GM19438 (cell line): ENCODE results near the gene FXN.

Experiments
- ATAC-seq: cut with Tn5 transposase; IDR thresholded peaks from one replicate; pipeline ENCODE4 v1.9.1; 2021; ENCODE audit warnings: low read depth; ENCODE audit not compliant: unreplicated experiment

FXN gene

DNA sequence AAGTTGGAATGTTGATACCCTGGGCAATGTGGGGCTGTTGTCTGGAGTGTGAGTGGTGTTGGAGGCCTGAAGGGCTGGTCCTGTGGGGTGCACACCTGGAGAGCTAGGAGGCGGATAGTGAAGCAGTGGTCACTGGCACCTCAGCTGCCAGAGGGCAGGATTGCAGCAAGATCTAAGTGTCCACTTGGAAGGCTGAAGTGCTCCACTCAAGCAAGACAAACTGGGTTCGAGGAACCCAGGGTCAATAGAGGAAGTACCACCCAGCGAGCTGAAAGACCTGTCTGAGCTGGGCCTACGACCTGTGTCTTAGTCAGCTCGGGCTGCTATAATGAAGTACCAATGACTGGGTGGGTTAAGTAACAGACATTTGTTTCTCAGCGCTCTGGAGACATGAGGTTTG, 98.9 kb downstream of the FXN start:
- ATAC-seq, result no peak

DNA sequence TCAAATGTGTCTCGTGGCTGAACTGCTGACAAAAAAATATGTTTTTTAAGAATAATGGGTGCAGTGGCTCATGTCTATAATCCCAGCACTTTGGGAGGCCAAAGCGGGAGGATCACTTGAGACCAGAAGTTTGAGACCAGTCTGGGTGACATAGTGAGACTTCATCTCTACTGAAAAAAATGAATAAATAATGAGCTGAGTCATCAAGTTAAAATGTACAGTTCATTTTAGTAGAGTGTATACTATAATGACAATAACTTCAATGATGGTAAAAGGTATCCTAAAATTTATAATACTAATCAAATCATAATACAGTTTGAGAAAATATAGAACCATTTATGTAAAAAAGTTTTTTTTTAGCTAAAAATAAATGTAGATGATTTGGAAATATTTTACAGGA, 100.6 kb downstream of the FXN start:
- ATAC-seq, result no peak

DNA sequence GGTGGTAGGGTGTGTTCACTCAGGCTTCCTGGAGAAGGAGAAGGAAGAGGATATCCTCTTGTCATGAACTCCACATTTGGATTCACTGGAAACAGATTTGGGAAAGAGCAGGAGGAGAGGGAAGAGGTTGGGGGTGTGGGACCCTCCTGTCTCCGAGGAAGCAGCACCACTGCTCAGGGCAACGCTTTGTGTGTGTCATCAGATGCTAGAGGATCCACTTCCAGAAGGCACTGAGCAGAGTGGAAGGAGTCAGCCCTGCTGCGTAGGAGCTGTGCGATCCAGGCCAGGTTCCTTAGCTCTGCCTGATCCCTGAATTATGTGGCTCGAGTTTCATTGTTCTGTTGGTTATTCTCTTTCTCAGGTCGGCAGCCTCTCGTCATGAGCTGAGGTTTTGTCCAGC, 101.2 kb downstream of the FXN start:
- ATAC-seq, result no peak

DNA sequence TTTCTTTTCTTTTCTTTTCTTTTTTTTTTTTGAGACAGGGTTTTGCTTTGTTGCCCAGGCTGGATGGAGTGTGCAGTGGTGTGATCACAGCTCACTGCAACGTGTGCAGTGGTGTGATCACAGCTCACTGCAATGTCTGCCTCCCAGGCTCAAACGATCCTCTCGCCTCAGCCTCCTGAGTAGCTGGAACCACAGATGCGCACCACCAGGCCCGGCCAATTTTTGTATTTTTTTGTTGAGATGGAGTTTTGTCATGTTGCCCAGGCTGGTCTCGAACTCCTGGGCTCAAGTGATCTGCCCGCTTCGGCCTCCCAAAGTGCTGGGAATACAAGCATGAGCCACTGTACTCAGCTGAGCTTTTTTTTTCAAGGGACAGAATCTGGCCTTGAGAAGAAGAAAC, 101.8 kb downstream of the FXN start:
- ATAC-seq, result no peak

- no peak for ATAC-seq
These were observed 104.0 kb downstream of the FXN start for GRCh38 chr9:69139596-69139995.

- no peak for ATAC-seq
These were observed 104.7 kb downstream of the FXN start for GRCh38 chr9:69140123-69140735.

DNA sequence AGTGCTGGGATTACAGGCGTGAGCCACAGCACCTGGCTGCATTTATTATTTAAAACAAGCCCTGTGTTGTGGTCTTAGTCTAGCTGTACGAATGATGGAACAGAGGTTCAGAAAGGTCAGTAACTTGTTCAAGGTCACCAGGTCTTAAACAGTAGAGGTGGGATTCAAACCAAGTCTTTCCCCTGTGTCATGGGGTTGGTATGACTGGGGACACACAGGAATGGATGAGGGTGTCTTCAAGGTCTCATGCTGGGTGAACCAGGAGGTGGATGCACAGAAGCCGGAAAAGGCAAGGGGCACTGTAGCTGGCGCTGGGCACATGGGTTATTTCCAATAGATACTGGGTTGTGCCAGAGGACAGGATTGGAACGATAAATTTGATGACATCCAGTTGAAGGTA, 106.3 kb downstream of the FXN start:
- no peak for ATAC-seq

- ATAC-seq, result no peak
These were observed 107.7 kb downstream of the FXN start for GRCh38 chr9:69143291-69143690.

GRCh38 chr9:69145144-69145715, 109.7 kb downstream of the FXN start:
- no peak for ATAC-seq

- no peak for ATAC-seq
These were observed 111.7 kb downstream of the FXN start for GRCh38 chr9:69147041-69147834.

- ATAC-seq, result no peak
These were observed 113.8 kb downstream of the FXN start for GRCh38 chr9:69149321-69149807.
